Hematopoietic multipotent progenitor cell treated with erythropoietin and hydrocortisone succinate and interleukin-3 and kit ligand, for 17 days (in vitro differentiated cells): Measurements from ENCODE around the gene NLRP14.
A peak's percentile ranks its signal among the peaks of the same experiment; 100 is the strongest.

ENCODE experiments used
- DNase-seq: peaks from one replicate; pipeline ENCODE4 v3.0.0-alpha.2; 2015; ENCODE audit warnings: low spot score

NLRP14 gene

GRCh38 chr11:7020183-7020917 lies at the start of gene NLRP14, which contains the start of gene ZNF214:
Gene NLRP14 (plus strand): TSS chr11:7020479. CDS start chr11:7038587, 18,108 bp downstream.
Gene ZNF214 (minus strand): TSS chr11:7020346. CDS start chr11:7002835, 17,511 bp downstream.
- peak; percentile 19 for DNase-seq

- DNase-seq = no peak
Observed at GRCh38 chr11:6979365-6979764, 40.9 kb upstream of the NLRP14 start.

- DNase-seq = no peak
Observed at GRCh38 chr11:6986487-6986886, 33.8 kb upstream of the NLRP14 start.

- DNase-seq = no peak
Observed at GRCh38 chr11:6988506-6988905, 31.8 kb upstream of the NLRP14 start.

GRCh38 chr11:6991227-6991626 lies 29.1 kb upstream of the NLRP14 start:
- no peak for DNase-seq

- no peak for DNase-seq
Observed at GRCh38 chr11:6992026-6992425, 28.3 kb upstream of the NLRP14 start.

- no peak for DNase-seq
Observed at GRCh38 chr11:6992457-6993417, 27.5 kb upstream of the NLRP14 start.

GRCh38 chr11:6995703-6996102 lies 24.6 kb upstream of the NLRP14 start:
- DNase-seq = no peak

GRCh38 chr11:7004482-7004881 lies 15.8 kb upstream of the NLRP14 start:
- no peak for DNase-seq

- DNase-seq = no peak
Observed at GRCh38 chr11:7014118-7014517, 6.2 kb upstream of the NLRP14 start.

GRCh38 chr11:7016011-7016410 lies 4.3 kb upstream of the NLRP14 start:
- DNase-seq = no peak

GRCh38 chr11:7019500-7020182 lies 638 bp upstream of the NLRP14 start:
- DNase-seq = no peak

- DNase-seq = no peak
Observed at GRCh38 chr11:7021318-7021717, 1.0 kb downstream of the NLRP14 start.

- no peak for DNase-seq
Observed at GRCh38 chr11:7028141-7028540, 7.9 kb downstream of the NLRP14 start.

- no peak for DNase-seq
Observed at GRCh38 chr11:7030836-7031235, 10.6 kb downstream of the NLRP14 start.

GRCh38 chr11:7031471-7031871 lies 11.2 kb downstream of the NLRP14 start:
- no peak for DNase-seq

- DNase-seq = no peak
Observed at GRCh38 chr11:7032692-7033091, 12.4 kb downstream of the NLRP14 start.

GRCh38 chr11:7034019-7034418 lies 13.7 kb downstream of the NLRP14 start:
- DNase-seq = no peak

- no peak for DNase-seq
Observed at GRCh38 chr11:7046474-7047175, 26.3 kb downstream of the NLRP14 start.

- no peak for DNase-seq
Observed at GRCh38 chr11:7050191-7050590, 29.9 kb downstream of the NLRP14 start.

GRCh38 chr11:7056828-7057513 lies 36.7 kb downstream of the NLRP14 start:
- DNase-seq = no peak
